Common myeloid progenitor, CD34-positive (primary cell): ENCODE results near the gene SLC2A5. TPM values are rescaled to one million over a fixed set of nuclear protein-coding genes. Genes with fewer than 3 reads are reported as not detected.

Experiments used
- CTCF ChIA-PET: fragments of 350-600 bp; sonication (Branson Sonifier 250); formaldehyde crosslinking; loops from one replicate; lab custom pipeline; 2021; ENCODE audit warnings: antibody characterized with exemption; lab: Charles Lee
- POLR2A ChIA-PET: fragments of 350-600 bp; sonication (Branson Sonifier 250); formaldehyde crosslinking; loops from one replicate; lab custom pipeline; 2021; ENCODE audit warnings: antibody characterized with exemption; lab: Charles Lee
- DNase-seq, 3 donors: peaks; one replicate each; pipeline versions ENCODE4 v3.0.0 to v3.0.0-alpha.2; 2013
- H3K27ac ChIP-seq, 2 experiments: 1 replicate in 1 of 2; 2 replicates in 1 of 2; pipeline ENCODE4 v1.7.0; 2013; ENCODE audit warnings: inconsistent platforms in 2 of 2, low read length in 2 of 2, mild to moderate bottlenecking in 2 of 2, low read depth in 1 of 2, moderate library complexity in 1 of 2; ENCODE audit not compliant: severe bottlenecking in 2 of 2, insufficient read depth in 1 of 2, poor library complexity in 1 of 2
- H3K27me3 ChIP-seq, 5 experiments: replicated peaks in 2 of 5; 1 replicate in 3 of 5; 2 replicates in 2 of 5; pipeline versions ENCODE4 v1.6.1 to v1.7.0; 2013; ENCODE audit warnings: low read length in 4 of 5, mild to moderate bottlenecking in 2 of 5, moderate library complexity in 2 of 5, inconsistent platforms in 1 of 5; ENCODE audit not compliant: insufficient read depth in 5 of 5, control insufficient read depth in 4 of 5
- H3K36me3 ChIP-seq, 4 experiments: 1 replicate in 2 of 4; 2 replicates in 2 of 4; pipeline versions ENCODE4 v1.6.1 to v1.7.0; 2013; ENCODE audit warnings: low read length in 3 of 4, control low read depth in 1 of 4, mild to moderate bottlenecking in 1 of 4; ENCODE audit not compliant: control insufficient read depth in 4 of 4, insufficient read depth in 4 of 4
- H3K4me1 ChIP-seq, 4 experiments: 1 replicate in 3 of 4; 2 replicates in 1 of 4; pipeline versions ENCODE4 v1.6.1 to v1.7.1; 2013; ENCODE audit warnings: low read length in 3 of 4, mild to moderate bottlenecking in 3 of 4, control low read depth in 1 of 4, inconsistent platforms in 1 of 4, moderate library complexity in 1 of 4; ENCODE audit not compliant: control insufficient read depth in 4 of 4, insufficient read depth in 4 of 4; ENCODE audit errors: control extremely low read depth in 1 of 4
- H3K4me3 ChIP-seq, 7 experiments: 1 replicate in 4 of 7; 2 replicates in 3 of 7; pipeline versions ENCODE4 v1.5.1 to v1.7.0; 2013; ENCODE audit warnings: mild to moderate bottlenecking in 7 of 7, low read length in 6 of 7, moderate library complexity in 6 of 7, inconsistent platforms in 2 of 7, low read depth in 2 of 7, control low read depth in 1 of 7; ENCODE audit not compliant: insufficient read depth in 4 of 7, control insufficient read depth in 1 of 7; ENCODE audit errors: extremely low read depth in 1 of 7
- H3K9me3 ChIP-seq, 5 experiments: 1 replicate in 4 of 5; 2 replicates in 1 of 5; pipeline versions ENCODE4 v1.6.1 to v1.7.1; 2013; ENCODE audit warnings: low read length in 4 of 5, mild to moderate bottlenecking in 2 of 5, inconsistent platforms in 1 of 5, low read depth in 1 of 5, moderate library complexity in 1 of 5; ENCODE audit not compliant: control insufficient read depth in 4 of 5, insufficient read depth in 2 of 5; ENCODE audit errors: control extremely low read depth in 1 of 5
- WGBS: methylation state at CpG from one replicate; pipeline ENCODE4 v1.1.5; 2013; ENCODE audit not compliant: insufficient coverage; 5-methylcytosine and 5-hydroxymethylcytosine counted together
- polyA plus RNA-seq: library from polyadenylated mRNA; unstranded; fragments of 120-200 nt; gene quantifications from one replicate; pipeline ENCODE4 v1.2.1, GENCODE V29; 2013

The SLC2A5 gene, protein sequence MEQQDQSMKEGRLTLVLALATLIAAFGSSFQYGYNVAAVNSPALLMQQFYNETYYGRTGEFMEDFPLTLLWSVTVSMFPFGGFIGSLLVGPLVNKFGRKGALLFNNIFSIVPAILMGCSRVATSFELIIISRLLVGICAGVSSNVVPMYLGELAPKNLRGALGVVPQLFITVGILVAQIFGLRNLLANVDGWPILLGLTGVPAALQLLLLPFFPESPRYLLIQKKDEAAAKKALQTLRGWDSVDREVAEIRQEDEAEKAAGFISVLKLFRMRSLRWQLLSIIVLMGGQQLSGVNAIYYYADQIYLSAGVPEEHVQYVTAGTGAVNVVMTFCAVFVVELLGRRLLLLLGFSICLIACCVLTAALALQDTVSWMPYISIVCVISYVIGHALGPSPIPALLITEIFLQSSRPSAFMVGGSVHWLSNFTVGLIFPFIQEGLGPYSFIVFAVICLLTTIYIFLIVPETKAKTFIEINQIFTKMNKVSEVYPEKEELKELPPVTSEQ
- polyA plus RNA-seq: 42.0 TPM

DNA sequence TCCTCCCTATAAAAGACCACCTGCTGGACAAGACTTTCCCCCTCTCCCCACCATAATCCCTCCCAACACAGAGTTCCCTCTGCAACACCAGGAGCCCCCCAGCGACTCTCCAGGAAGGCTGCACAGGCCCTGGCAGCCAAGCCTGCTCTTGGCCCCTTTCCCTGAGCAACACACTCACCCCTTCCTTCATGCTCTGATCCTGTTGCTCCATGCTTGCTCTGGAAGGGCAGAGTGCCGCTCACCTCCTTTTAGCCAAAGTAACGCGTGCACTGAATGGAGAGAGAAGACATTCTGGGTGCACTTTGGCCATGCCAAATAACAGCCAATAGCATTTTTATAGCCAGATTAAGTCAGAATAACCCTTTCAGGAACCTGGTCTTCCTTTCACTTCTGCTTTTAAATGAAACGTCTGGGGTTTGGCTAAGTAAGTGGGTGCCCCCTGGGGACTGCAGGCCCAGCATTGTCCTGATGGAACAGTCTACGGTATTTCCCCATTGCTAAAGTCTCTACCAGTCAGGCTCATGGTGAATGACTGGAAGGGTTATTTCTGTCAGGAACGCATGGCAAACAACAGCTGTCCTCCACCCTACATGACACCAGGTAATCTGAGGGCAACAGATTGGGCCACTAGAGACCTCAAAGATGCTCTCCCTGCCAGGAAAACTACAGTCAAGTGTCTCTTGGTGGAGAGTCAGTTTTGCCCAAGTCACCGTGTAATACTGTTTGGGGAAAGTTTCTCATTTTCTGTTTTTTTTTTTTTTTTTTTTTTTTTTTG lies at the start of gene SLC2A5:
SLC2A5 (minus strand) TSS at position 310 of the 775 bp plus-strand sequence; CDS start at position 211, 99 bp downstream.
- Histone ChIP-seq H3K9me3 (no peaks in the 10 kb centered on the region), H3K36me3 (no peaks in the 10 kb centered on the region), H3K4me1 (peaks cover 22 to 77% (median 67%) of the 10 kb centered on the region in 4 experiments), H3K27ac (peak within 1 kb of the TSS; percentile 19 to 56), H3K4me3 (peak within 1 kb of the TSS in 6 of 7 experiments; percentile 49 to 60 (median 53)), H3K27me3 (no peaks in the 10 kb centered on the region)
- DNase-seq: peak; percentile 70 to 87 (median 83)
- ChIA-PET CTCF (interaction anchor here (0.9 to 3.9 kb wide), 7 partner anchors 13 to 65 kb away, joined by 3 to 13 read pairs (median 4); no protein-coding TSS in a partner anchor), POLR2A (no interaction called here)
- 26% methylated on average over 7 of the region's 8 CpGs for WGBS

- CTCF ChIA-PET: interaction anchor here (1.0 to 1.4 kb wide), 3 partner anchors 9 to 14 kb away, joined by 3 to 4 read pairs (median 4); no protein-coding TSS in a partner anchor
- H3K36me3 ChIP-seq: no peaks in the 10 kb centered on the region
- H3K27me3 ChIP-seq: no peaks in the 10 kb centered on the region
- no peak overlapping the region for H3K4me3 ChIP-seq
- no peaks in the 10 kb centered on the region for H3K9me3 ChIP-seq
- 95% methylated on average over 5 of the region's 7 CpGs for WGBS
- no peak for DNase-seq
- H3K27ac ChIP-seq: no peak overlapping the region
- POLR2A ChIA-PET: interaction anchor here (0.6 kb wide), 1 partner anchor 114 kb away, joined by 3 read pairs; no protein-coding TSS in a partner anchor
- peaks cover 0 to 2% (median 0%) of the 10 kb centered on the region in 4 experiments for H3K4me1 ChIP-seq
These were observed 48.8 kb upstream of the SLC2A5 start for GRCh38 chr1:9118186-9118585.

- no peaks in the 10 kb centered on the region for H3K9me3 ChIP-seq
- WGBS: 74% methylated on average over 4 of the region's 5 CpGs
- peak in 2 of 3 donors; percentile 15 to 36 for DNase-seq
- no peak overlapping the region for H3K4me3 ChIP-seq
- peaks cover 0 to 5% (median 0%) of the 10 kb centered on the region in 4 experiments for H3K4me1 ChIP-seq
- no peaks in the 10 kb centered on the region for H3K27me3 ChIP-seq
- no peak overlapping the region for H3K27ac ChIP-seq
- no peaks in the 10 kb centered on the region for H3K36me3 ChIP-seq
- ChIA-PET CTCF (interaction anchor here (1.2 kb wide), 1 partner anchor 107 kb away, joined by 4 read pairs; no protein-coding TSS in a partner anchor), POLR2A (interaction anchor here (1.1 kb wide), 1 partner anchor 14 kb away, joined by 6 read pairs; the partner anchor contains the start of gene GPR157)
These were observed 46.1 kb upstream of the SLC2A5 start for GRCh38 chr1:9115351-9116205.

GRCh38 chr1:9112961-9113880 lies 43.8 kb upstream of the SLC2A5 start:
- ChIA-PET POLR2A (interaction anchor here (0.7 kb wide), 1 partner anchor 136 kb away, joined by 5 read pairs; no protein-coding TSS in a partner anchor), CTCF (interaction anchor here (0.7 to 3.6 kb wide), 4 partner anchors 8 to 136 kb away, joined by 3 to 16 read pairs (median 8); no protein-coding TSS in a partner anchor)
- Histone ChIP-seq H3K4me3 (no peak overlapping the region), H3K27ac (no peak overlapping the region), H3K36me3 (no peaks in the 10 kb centered on the region), H3K9me3 (no peaks in the 10 kb centered on the region), H3K27me3 (no peaks in the 10 kb centered on the region), H3K4me1 (peaks cover 0 to 5% (median 0%) of the 10 kb centered on the region in 4 experiments)
- no peak for DNase-seq
- WGBS: 98% methylated on average over 10 of the region's 13 CpGs

GRCh38 chr1:9111957-9112356 lies 42.5 kb upstream of the SLC2A5 start:
- no peak overlapping the region for H3K4me3 ChIP-seq
- H3K36me3 ChIP-seq: no peaks in the 10 kb centered on the region
- H3K4me1 ChIP-seq: peaks cover 0 to 5% (median 0%) of the 10 kb centered on the region in 4 experiments
- POLR2A ChIA-PET: interaction anchor here (0.8 kb wide), 1 partner anchor 29 kb away, joined by 5 read pairs; no protein-coding TSS in a partner anchor
- WGBS: 94% methylated on average over 8 of the region's 9 CpGs
- H3K27ac ChIP-seq: no peak overlapping the region
- DNase-seq: no peak
- no peaks in the 10 kb centered on the region for H3K27me3 ChIP-seq
- H3K9me3 ChIP-seq: no peaks in the 10 kb centered on the region
- CTCF ChIA-PET: interaction anchor here (1.0 to 17.0 kb wide), 9 partner anchors 9 to 138 kb away, joined by 3 to 190 read pairs (median 5); no protein-coding TSS in a partner anchor
